NCI-H1092 (cell line): ENCODE data around the gene CD320.
"Not testable (repeated sequence)": the region's sequence is repeated elsewhere in the genome, so short reads cannot be mapped to it uniquely, and the experiment has no call there.

Source experiments
- DNase-seq: peaks from one replicate; lab custom pipeline; 2025; lab: John Stamatoyannopoulos, UW

Gene CD320

DNA sequence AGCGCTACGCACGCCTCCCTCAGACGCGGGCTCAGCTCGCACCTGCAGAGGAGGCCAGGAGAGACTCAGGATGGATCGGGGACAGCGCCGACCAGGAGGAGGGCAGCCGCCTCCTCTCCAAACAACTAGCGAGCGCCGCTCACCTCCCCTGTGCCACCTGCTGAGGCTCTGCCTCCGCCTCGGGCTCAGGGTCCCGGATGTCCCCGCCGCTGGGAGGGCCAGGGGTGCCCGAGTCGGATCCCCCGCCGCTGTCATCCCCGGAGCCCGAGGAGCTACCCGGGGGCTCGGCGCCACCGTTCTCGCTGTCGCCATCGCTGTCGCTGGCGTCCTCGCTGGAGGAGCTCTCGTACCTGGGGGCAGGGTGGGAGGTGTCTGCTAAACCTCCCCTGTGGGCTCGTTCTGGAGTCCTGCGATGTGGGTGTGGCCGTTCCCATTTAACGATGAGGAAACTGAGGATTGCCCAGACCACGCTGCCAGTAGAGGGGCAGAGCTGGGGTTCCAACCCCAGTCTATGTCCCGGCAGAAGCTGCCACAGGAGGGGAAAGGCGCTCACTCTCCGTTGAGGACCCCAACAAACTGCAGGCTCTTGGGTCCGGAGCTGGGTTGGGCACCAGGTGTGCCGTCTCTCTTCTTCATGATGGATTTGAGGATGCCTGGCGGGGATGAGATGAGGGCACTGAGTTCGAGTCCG, 25.8 kb upstream of the CD320 start:
- no peak for DNase-seq

GRCh38 chr19:8332976-8333766, 25.0 kb upstream of the CD320 start:
- no peak for DNase-seq

DNA sequence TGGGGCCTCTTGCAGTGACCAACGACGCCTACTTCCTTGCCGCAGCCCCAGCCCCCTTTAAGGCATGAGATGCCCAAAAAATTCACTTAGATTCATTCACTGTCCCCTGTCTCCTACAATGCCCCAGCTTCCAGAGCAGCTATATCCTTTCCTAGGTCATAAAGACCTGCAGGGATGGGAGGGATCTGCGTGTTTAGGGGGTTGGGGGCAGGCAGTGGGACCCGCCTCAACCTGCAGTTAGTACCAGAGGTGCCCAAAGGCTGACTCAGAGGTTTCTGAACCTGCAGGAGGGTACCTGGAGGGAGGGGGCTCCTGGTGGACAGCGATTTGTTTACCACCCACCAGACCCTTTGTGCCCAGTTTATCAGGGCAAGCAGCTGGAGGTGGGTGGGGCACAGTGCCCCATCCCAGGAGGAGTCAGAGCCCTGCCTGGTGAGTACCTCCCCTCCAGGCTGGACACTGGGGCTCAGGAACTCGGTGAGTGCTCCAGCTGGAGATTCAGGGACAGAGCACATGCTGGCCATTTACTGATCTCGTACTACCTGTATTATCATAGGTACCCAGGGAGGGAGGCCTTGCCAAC, 23.2 kb upstream of the CD320 start:
- DNase-seq: no peak

GRCh38 chr19:8329996-8330395, 21.8 kb upstream of the CD320 start:
- DNase-seq: no peak

DNA sequence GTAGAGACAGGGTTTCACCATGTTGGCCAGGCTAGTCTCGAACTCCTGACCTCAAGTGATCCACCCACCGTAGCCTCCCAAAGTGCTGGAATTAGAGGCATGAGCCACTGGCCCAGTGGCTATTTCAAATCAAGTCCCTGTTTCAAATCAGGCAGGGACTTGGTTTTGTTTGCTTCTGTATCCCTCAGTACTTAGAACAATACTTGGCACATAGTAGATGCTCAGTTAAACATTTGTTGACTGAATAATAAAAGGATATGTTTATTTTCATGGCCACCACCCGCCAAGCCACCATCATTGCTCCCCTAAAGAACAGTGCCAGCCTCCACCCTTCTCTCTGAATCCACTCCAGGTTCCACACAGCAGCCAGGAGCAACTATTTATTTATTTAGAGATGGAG, 17.3 kb upstream of the CD320 start:
- no peak for DNase-seq

- DNase-seq: no peak
Observed at GRCh38 chr19:8324186-8325050, 16.3 kb upstream of the CD320 start.

GRCh38 chr19:8323781-8324185, 15.6 kb upstream of the CD320 start:
- DNase-seq: no peak

- DNase-seq: no peak
Observed at GRCh38 chr19:8322638-8322997, 14.5 kb upstream of the CD320 start.

DNA sequence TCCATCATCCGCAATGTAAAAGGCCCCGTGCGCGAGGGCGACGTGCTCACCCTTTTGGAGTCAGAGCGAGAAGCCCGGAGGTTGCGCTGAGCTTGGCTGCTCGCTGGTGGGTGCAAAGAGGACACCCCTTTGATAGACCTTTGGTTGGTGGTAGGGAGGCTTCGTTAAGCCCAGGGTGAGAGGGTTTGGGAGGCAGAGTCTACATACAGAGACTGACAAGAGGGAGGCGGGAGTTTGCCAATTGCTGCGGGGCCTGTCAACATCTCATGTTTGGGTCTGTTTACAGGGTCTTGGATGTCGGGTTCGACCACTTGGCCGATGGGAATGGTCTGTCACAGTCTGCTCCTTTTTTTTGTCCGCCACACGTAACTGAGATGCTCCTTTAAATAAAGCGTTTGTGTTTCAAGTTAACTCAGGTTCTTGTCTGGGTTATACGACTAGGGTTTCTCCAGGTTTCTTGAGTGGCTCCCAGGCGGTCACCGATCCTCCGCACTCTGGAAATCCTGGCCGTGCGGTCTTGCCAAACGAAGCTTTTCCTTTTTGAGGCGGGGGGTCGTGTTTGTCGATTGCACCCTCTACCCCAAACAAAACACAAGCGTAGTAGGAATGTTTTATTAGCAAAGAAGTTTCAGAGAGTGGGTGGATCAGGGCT, 14.0 kb upstream of the CD320 start:
- DNase-seq: no peak

DNA sequence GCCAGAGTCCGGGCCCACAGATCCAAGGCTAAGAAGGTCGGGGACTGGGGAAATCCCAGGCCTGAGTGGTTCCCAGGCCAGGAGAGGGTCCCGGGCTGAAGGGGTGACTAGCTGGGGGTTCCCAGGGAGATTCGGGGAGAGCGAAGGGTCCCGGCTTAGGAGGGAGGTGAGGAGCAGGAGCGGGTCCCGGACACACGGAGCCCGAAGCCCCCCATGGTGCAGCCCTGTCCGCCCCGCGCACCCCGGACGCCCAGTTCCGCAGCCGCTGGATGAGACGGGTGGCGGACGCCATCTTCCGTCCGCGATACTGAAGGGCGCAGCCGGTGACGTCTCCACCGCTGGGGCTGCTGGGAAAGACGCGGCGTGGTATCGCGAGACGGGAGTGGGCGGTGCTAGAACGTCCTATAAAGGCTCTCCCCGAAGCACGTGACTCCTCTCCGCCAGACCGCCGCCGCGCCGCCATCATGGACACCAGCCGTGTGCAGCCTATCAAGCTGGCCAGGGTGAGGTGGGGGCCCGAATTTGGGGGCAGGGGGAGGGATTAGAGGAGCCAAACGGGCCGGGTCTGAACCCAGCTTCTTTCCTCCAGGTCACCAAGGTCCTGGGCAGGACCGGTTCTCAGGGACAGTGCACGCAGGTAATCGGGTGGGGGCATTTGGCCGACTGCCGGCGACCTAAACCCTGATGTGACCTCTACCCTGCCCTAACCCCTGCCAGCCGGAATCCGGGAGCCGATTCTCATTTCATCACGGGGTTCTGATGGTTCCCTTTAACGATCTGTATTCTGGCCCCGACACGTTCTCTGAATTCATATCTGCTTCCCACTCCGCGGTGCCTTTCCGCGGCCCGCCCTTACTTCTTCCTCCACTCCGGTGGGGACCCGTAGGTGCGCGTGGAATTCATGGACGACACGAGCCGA, 13.2 kb upstream of the CD320 start, which contains the start of the genes NDUFA7 and RPS28:
TSS of gene NDUFA7 (minus strand) at position 309 of the 919 bp plus-strand sequence. CDS start at position 292, 17 bp downstream.
TSS of gene RPS28 (plus strand) at position 430 of the 919 bp plus-strand sequence. CDS start at position 465, 35 bp downstream.
- DNase-seq: peak; percentile 97

- DNase-seq: no peak
Observed at GRCh38 chr19:8320564-8321066, 12.5 kb upstream of the CD320 start.

- no peak for DNase-seq
Observed at GRCh38 chr19:8319807-8320520, 11.8 kb upstream of the CD320 start.

DNA sequence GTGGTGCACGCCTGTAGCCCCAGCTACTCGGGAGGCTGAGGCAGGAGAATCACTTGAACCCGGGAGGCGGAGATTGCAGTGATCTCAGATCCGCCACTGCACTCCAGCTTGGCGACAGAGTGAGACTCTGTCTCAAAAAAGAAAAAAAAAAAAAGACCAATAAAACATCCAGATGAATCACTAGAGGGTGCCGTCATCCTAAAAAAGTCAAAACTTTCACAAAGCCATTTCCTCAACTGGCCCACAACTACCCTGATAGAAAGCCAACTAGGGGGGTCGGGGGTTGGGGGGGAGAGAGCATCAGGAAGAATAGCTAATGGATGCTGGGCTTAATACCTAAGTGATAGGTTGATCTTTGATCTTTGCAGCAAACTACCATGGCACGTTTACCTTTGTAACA, 10.7 kb upstream of the CD320 start:
- not testable (repeated sequence) for DNase-seq

DNA sequence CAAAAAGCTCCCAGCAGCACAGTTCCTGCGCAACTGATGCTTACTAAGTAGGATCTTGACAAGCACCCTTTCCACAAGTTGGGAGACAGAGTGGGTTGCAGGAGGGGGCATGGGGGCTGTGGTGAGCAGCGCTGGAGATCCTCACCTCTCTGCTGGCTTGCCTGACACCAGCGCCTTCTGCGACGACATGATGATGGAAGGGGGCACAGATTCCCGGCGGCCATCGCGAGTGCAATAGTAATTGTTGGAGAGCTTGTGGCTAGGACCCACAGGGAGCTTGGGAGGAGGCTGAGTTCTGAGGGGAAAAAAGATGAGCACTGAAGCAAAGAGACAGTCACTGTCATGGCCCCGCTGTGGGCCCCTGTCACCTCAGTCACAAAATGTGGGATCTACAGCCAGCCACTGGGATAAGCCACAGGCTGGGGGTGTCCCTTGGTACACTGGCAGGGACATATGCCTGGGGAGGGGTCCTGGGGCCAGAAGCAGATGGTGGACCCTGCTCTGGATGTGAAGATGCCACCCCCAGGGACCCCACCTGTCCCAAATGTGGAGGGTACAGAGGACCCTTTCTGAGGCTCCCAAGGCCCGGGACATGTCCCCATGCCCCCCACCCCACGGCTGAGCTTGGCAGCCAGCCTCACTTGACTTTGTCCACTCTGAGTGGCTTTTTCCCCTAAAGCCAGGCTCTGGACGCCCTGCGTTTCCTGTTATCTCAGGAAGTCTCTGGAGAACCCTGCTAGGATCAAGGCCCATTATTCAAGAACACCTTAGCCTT, 8.4 kb upstream of the CD320 start:
- no peak for DNase-seq

DNA sequence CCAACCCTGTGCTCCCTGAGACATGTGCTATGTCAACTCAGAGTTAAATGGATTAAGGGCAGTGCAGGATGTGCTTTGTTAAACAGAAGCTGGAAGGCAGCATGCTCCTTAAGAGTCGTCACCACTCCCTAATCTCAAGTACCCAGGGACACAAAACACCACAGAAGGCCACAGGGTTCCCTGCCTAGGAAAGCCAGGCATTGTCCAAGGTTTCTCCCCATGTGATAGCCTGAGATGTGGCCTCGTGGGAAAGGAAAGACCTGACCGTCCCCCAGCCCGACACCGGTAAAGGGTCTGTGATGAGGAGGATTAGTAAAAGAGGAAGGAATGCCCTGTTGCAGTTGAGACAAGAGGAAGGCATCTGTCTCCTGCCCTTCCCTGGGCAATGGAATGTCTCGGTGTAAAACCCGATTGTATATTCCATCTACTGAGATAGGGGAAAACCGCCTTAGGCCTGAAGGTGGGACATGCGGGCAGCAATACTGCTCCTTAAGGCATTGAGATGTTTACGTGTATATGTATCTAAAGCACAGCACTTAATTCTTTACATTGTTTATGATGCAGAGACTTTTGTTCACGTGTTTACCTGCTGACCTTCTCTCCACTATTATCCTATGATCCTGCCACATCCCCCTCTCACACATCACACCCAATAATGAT, 7.0 kb upstream of the CD320 start:
- not testable (repeated sequence) for DNase-seq

DNA sequence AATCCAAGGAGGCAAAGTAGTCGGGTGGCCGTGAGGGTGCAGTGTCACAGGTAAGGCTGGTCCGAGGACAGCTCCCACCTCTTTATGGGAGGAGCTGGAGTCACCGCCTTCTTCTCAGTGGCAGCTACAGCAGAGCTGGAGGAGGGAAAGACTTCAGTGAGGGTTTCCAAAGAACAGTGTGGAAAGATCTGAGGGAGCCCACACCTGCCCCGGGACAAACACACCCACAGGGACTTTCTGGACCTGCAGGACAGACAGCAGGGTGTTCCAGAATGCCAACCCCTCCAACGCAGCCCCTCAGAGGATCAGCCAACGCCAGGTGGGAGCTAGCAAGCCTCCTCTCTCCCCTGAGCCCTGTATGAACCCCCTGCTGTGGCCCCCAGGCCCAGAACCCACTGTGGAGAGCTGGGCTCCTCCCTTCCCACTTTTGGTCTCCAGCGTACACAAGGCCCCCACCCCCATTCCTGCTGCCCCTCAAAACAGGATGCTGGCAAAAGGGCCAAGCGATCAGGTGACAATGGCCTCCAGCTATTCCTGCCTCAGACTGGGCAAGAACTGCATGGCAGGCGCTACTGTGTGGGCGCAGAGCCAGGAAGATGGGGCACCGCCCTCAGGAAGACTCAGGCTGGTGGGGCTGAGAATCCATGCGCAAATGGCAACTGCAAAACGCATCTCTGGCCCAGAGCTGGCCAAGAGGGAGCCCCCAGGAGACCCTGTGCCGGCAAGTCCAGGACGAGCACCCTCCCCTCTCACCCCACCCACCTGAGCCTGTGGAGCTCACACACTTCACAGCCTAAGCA, 3.5 kb upstream of the CD320 start:
- DNase-seq: no peak

GRCh38 chr19:8310342-8311055, 2.3 kb upstream of the CD320 start:
- no peak for DNase-seq
